GM18873 (cell line): Measurements from ENCODE around the gene APLP2.

Source experiments
- ATAC-seq: cut with Tn5 transposase; IDR thresholded peaks from one replicate; pipeline ENCODE4 v1.9.1; 2021; ENCODE audit warnings: mild to moderate bottlenecking, moderate library complexity, moderate number of reproducible peaks; ENCODE audit not compliant: unreplicated experiment, low FRiP score

The APLP2 gene

DNA sequence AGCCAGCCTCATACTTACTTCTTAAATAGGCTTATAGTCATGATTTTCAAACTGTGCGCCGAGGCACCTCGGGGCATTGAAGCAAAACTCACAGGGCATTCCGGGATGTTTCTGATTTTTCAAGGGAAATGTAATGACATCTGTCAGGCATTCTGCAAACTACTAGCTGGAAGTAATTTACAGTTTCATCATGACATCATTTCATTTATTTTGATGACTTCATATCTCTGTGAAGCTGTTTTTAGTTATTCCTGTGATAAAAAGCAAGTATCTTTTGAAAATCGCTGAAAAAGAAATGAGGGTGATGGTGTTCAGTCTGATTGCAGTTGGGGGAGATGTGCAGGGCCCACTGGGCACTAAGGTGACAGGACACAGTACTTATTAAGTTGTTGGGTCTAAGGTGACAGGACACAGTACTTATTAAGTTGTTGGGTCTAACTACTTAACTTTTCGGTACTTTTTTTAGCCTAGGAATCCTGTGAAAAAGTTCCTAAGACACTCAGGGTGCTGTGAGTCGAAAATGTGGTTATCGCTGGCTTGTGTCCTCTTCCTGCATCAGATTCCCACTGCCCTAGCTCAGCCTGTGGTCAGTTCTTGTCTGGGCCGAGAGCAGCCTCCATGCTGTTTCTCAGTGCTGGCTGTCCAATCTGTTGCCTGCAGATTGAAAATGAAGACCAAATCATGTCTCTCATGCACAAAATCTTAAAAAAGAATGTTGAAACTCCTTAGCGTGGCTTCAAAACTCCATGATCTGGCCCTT is 42.6 kb downstream of the APLP2 start:
- no peak for ATAC-seq

DNA sequence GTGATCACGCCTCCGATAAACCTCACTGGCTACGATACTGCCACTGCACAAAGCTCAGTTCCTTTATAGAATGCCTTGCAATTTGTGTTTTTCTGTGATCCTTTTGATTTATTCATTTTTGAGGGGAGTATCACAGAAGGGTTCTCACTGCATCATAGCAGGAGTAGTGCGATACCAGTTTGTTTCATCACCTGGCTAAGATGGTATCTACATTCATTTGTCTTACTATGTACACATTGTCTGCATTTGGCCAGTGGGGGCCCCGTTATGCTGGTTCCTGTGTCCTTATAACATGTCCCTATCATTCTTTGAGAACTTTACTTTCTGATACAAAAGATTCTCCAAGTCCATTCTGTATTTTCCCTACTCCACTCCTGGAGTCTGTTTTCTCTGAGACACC is 44.6 kb downstream of the APLP2 start:
- no peak for ATAC-seq

DNA sequence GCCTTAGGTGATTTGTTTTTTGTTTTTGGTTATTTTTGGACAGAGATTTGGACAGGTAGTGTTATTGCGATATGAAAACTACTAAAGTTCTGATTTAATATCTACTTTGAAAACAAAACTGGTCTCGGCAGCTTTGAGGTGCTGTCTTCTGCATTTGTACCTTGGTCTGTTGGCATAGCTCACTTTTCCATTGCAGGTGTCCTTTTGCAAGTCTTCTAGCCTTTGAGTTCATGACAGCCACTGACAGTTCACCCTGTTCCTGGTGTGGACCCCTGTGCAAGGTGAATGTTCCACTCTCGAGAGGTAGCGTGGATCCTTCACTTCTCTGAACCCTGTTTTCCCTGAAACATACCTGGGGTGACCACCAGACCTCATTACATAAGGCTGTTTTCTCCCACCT is 45.0 kb downstream of the APLP2 start:
- ATAC-seq, result no peak

DNA sequence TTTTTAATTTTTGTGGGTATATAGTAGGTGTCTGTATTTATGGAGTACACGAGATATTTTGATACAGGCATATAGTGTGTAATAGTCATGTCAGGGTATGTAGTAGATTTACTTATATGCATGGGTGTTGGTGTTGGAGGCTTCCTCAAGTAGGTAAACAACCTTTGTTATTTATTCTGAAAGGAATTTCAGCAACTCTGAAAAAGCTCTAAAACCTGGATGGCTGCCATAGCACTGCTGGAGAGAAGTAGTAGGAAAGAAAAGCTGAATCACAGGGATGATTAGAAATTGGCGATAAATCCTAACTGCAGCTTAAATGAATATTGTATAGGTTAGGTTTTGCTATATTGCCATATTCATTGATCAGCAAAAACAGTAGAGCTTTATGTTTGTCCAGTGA is 45.5 kb downstream of the APLP2 start:
- ATAC-seq, result no peak

DNA sequence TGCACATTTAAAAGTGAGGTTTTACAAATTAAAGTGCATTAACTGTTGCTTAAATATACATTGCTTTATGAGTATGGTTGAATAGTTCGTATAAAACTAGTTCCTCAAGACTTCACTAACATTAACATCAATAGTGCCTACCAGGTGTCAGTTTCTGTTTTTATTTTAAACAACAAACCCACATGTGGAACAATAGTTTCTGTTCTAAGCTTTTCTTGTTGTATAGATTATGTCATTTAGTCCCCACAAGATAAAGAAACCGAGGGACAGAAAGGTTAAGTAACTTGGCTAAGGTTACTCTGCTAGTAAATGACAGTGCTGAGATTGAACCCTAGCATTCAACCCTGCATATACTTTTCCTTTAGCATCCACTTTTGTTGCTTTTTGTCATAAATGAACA is 48.5 kb downstream of the APLP2 start:
- ATAC-seq, result peak; percentile 80

DNA sequence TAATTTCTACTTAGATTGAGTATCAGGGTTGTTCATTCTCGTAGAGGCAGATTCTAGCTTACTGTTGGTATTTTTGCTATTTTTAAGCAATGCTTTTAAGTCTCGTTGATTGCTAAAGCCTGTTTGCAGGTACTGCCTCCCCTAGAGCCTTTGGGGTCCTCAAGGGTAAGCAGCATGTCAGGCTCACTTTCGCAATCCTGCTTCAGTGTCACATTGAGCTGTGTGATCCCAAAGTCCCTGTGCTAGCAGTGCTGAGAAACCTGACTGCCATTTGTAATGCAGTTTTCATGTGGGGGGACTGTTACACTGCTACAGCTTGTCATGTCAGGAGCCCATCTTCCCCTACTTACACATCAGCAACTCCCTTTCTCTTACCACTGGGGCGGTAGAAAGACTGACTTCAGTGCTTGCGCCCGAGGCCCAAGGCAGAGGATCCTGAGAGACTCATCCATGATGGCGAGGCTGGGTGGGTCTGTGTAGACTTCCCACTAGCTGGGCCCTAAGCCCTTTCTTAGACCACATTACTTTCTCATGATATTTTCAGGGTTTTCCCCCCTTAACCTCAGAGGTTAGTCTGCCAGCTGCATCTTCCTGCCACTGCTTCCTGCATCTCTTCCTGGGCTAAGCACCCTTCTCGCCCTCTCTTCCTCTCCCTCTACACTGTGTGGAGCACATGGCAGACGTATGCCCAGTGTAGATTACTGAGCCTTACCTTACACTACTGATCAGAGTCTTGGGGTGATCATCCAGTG is 49.1 kb downstream of the APLP2 start:
- ATAC-seq, result peak; percentile 67

DNA sequence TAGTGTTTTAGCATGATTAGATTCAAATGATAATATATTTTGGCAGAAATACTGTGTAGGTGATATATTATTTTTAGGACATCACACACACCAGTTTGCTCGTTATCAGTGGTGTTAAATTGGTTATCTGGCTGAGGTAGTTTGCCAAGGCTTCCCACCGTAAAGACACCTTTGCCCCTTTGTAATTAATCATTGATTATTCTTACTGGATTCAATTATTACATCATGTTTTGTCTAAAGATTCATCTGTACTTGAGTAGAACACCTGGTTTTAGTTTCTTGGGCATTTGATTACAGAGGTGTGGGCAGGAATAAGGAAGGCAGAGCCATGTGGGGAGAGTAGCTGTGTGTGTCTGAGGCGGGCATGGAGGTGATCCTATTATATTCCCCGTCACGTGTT is 50.4 kb downstream of the APLP2 start:
- no peak for ATAC-seq

DNA sequence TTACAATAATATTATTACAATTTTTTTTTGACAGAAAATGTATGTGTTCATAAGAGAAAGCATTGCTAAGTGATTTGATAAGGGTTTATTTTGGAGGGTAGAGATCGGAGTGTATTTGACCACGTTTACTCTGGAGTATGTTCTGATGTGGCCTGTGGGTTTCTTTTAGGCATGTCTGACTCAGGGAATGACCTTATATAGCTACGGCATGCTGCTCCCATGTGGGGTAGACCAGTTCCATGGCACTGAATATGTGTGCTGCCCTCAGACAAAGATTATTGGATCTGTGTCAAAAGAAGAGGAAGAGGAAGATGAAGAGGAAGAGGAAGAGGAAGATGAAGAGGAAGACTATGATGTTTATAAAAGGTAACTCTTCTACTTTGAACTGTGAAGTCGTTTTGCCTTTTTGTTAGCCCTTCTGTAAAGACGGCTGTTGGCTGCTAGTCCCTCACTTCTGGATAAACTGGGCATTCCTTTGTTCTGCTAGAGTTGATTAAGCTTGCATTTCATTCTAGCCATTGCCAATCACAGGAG is 51.8 kb downstream of the APLP2 start:
- no peak for ATAC-seq

DNA sequence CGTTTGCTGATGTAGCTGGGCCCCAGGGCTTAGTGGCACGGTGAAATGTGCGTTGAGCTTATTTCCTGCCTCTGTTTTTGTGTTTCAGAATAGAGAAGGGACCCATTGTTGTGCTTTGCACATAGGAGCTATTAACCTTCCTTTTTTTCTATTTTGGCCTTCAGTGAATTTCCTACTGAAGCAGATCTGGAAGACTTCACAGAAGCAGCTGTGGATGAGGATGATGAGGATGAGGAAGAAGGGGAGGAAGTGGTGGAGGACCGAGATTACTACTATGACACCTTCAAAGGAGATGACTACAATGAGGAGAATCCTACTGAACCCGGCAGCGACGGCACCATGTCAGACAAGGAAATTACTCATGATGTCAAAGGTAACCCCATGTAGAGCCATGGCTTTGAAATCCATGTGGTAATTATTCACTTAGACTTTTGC is 52.5 kb downstream of the APLP2 start:
- ATAC-seq, result no peak

DNA sequence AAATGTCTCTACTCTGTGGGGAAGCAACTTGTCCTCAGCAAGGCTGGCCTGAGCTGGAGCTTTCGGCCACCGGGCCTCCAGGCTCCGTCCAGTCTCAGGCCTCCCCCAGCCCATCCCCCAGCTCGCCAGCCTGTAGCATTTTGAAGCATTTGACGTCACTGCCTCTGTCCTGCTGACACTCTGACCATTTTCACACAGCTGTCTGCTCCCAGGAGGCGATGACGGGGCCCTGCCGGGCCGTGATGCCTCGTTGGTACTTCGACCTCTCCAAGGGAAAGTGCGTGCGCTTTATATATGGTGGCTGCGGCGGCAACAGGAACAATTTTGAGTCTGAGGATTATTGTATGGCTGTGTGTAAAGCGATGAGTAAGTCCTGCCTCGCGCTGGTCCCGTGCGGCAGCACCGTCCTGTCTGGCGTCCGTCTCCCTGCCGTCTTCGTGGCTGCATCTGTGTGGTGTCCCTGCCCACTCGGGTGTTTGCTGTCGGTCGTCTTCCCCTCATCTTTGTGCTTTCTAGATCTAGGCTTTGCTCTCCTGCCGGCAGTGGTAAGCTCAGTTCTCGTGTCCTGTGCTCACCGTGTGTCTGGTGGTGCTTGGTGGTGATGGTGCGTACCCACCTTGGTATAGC is 53.8 kb downstream of the APLP2 start:
- no peak for ATAC-seq

DNA sequence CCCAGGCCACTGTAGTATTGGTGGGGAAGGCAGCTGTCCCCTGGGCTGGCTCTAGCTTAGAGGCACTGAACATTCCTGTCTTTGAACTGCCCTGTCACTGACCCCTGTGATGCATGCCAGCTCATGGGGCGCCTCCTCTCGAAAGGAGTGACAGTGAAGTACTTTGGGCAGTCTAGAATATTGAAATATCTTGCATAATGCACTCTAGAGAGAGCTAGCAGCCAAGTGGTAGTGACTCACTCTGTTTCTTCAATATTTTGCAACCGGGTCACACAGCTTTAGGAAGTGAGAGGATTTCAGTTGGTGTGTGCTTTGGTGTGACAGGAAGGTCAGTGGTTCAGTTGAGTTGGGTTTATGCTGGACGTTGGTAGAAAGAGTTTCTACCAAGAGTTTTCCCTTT is 54.4 kb downstream of the APLP2 start:
- no peak for ATAC-seq

DNA sequence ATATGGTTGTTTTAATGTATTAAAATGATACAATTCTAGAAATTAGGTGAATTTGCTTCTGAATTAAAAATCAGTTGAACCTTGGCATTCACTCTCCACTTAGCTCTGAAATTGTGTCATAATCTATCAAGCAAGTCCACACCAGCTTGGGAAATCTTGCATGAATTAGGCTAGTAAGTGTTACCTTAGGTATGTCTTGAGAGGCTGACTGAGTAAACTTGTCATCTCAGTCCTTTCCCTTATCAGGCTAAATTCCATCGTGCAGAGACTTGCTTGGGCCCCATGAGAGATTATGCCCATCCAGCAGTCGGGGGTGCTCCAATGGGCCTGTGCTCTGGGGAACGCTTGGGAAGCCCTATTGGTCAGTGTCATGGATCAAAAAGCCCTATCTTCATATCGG is 55.9 kb downstream of the APLP2 start:
- no peak for ATAC-seq

DNA sequence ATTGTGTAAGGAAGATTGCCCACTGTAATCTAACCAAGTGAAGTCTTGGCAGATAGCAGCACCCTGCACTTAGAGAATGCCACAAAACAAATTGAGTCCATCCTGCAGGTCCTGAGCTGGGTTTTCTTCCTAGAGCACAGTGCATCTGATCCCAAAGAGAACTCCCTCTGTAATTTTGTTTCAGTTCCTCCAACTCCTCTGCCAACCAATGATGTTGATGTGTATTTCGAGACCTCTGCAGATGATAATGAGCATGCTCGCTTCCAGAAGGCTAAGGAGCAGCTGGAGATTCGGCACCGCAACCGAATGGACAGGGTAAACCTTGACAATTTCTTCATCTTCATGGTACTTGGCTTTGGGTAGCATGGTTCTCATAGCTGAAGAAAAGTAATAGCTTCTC is 56.8 kb downstream of the APLP2 start:
- ATAC-seq, result no peak

DNA sequence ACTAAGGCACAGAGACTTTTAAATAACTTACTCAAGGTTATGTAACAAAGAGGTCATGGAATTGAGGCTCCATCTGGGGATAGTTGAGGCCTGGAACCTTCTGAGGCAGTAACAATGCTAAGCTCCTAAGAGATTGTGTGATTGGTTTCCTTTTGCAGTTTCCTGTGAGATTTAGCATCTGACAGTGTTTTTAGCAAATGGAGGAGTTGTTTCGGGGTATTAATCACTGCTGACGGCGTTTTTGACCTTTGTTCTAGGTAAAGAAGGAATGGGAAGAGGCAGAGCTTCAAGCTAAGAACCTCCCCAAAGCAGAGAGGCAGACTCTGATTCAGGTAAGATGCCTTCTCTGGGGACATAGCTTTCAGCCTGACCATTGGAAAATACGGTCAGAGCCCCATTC is 57.8 kb downstream of the APLP2 start:
- ATAC-seq, result no peak

DNA sequence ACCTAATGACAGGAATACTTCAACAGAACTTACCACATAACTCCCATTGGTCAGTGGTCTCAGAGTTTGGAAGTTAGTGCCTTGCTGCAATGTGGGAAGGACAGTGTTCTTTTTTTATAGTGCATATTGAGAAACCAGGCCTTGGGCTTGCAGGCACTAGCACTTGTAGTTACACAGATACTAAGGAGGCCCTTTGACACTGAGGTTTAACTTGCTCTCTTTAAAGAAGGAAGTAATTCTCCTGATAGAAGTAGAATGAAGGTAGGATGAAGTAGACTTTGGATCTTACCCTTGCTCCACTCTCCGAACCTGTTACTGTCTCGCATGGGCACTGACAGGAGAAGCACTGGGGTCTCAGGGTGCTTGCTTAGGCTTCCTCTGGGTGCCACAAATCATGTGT is 58.9 kb downstream of the APLP2 start:
- ATAC-seq, result no peak

DNA sequence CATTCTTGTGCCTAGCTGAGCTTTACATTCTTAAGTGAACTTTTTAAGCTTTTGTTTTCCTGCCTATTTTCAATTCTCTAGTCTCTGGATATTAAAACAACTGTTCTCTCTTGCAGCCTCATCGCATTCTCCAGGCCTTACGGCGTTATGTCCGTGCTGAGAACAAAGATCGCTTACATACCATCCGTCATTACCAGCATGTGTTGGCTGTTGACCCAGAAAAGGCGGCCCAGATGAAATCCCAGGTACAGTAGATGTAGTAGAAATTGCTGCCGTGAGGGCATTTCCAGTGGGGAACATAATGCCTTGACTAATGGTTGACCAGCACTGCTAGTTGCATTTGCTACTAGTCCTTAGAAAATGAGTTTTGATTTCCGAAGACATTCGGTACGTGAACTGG is 60.2 kb downstream of the APLP2 start:
- no peak for ATAC-seq

DNA sequence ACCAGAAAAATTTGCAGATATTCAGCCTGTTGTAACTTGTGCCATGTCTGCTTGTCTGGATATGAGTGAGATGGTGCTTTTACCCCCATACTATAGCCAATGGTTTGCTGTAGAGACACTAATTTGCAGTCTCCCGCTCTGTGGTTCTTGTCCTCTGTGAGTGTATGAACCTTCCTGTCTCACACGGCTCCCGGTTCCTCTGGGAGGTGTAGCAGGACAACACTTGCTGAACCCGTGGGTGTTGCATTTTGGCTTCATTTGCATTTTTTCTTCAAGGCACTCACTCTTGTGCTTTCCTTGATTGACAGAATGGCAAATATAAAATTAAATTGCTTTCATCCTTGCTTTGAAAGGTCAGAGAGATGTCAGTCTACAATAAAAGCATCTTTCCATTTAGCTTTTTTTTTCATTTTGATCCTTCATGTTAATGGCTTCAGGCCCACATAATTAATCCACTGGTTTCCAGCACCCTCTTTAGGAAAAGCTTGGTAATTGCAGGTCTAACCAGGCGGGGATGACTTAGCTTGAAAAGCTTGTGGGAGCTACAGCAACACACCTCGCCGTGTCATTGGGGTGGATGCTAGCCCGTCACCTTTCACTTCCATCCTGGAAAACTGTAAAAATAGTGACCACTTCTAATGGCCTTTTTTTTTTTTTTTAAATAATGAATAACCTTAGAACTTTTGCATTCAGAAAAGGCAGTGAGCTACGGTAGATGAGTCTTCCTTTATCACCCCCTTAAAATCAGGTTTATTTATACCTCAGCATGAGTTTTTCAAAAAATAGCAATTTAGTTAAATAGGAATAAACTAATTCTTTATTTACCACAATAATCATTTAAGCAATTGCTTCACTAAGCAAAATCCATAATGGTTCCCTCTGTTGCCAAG is 62.5 kb downstream of the APLP2 start:
- ATAC-seq, result no peak

DNA sequence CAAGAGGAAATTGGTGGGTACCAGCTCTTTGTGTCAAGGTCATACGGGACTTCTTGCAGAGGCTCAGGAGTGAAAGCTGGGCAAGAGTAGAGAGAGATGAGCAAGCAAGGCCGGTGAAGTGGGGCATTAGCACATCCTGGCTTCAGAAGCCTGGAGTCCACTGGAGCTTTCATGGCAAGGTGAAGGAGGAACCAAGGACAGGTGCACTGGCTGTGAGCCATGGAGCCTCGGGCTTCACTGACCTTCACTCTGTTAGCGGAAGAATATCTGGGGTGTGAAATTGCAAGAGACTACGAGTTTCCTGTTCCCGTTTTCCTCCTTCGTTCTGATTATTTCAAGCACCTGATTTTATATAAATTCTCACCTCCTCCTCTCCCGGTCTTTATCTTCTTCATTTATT is 64.0 kb downstream of the APLP2 start:
- ATAC-seq, result no peak

DNA sequence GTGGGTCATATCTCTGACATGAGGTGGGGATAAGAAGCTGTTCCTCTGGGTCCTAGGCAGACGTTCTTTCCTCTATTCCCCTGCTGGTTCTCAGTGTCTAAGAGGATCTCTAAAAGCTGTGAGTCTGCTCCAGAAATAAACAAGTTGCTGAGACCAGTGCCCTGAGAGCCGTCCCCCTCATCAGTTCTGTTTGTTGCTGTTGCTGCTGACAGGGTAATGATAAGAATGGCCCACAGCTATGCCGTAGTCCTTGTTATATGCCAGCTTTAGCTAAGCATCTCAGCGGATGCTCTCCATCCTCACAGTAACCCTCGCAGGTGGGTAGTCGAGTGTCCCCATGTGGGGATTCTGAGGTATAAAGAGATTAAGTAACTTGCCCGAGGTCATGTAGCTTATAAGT is 66.4 kb downstream of the APLP2 start:
- no peak for ATAC-seq

DNA sequence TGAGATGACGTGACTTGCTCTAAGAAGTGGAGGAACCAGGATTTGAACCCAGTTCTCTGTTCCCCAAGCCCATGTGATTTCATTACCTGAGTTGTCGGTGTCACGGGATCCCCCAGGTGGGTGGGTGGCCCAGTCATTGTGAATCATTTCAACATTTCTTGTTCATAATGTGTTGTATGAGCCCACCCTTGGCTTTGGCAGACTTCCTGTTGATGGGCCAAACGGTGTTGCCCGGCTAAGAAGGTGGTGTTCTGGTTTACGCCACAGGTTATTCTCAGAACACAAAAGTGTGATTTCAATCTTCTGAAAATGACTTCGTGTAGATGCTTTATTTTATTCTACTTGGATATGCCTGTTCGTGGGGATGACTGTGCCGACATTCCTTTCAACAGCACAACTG is 68.3 kb downstream of the APLP2 start:
- ATAC-seq, result no peak
